GM18873 (cell line): ENCODE measurements around the gene CLEC4F.

Experiments used
- ATAC-seq: cut with Tn5 transposase; IDR thresholded peaks from one replicate; pipeline ENCODE4 v1.9.1; 2021; ENCODE audit warnings: mild to moderate bottlenecking, moderate library complexity, moderate number of reproducible peaks; ENCODE audit not compliant: unreplicated experiment, low FRiP score

The CLEC4F gene

GRCh38 chr2:70820499-70820898, at the start of gene CLEC4F:
Gene CLEC4F (minus strand): TSS chr2:70820599. CDS start chr2:70820523, 76 bp downstream.
- no peak for ATAC-seq

- ATAC-seq = no peak
Observed at GRCh38 chr2:70868970-70869369, 48.6 kb upstream of the CLEC4F start.

- no peak for ATAC-seq
Observed at GRCh38 chr2:70861777-70862625, 41.6 kb upstream of the CLEC4F start.

- ATAC-seq = no peak
Observed at GRCh38 chr2:70855667-70856066, 35.3 kb upstream of the CLEC4F start.

- no peak for ATAC-seq
Observed at GRCh38 chr2:70854411-70854810, 34.0 kb upstream of the CLEC4F start.

GRCh38 chr2:70852824-70853223, 32.4 kb upstream of the CLEC4F start:
- no peak for ATAC-seq

- ATAC-seq = no peak
Observed at GRCh38 chr2:70851704-70852103, 31.3 kb upstream of the CLEC4F start.

GRCh38 chr2:70850925-70851324, 30.5 kb upstream of the CLEC4F start:
- ATAC-seq = no peak

- no peak for ATAC-seq
Observed at GRCh38 chr2:70842401-70842800, 22.0 kb upstream of the CLEC4F start.

GRCh38 chr2:70837980-70838925, 17.9 kb upstream of the CLEC4F start:
- ATAC-seq = no peak

GRCh38 chr2:70835643-70836042, 15.2 kb upstream of the CLEC4F start, which contains the start of gene CD207:
Gene CD207 (minus strand): TSS chr2:70835816. CDS start chr2:70835776, 40 bp downstream.
- ATAC-seq = no peak

GRCh38 chr2:70834881-70835280, 14.5 kb upstream of the CLEC4F start:
- ATAC-seq = no peak

- ATAC-seq = no peak
Observed at GRCh38 chr2:70834106-70834505, 13.7 kb upstream of the CLEC4F start.

- no peak for ATAC-seq
Observed at GRCh38 chr2:70833246-70833645, 12.8 kb upstream of the CLEC4F start.

GRCh38 chr2:70832386-70832785, 12.0 kb upstream of the CLEC4F start:
- ATAC-seq = no peak

- ATAC-seq = no peak
Observed at GRCh38 chr2:70831861-70832260, 11.5 kb upstream of the CLEC4F start.

- ATAC-seq = no peak
Observed at GRCh38 chr2:70830366-70830765, 10.0 kb upstream of the CLEC4F start.

- no peak for ATAC-seq
Observed at GRCh38 chr2:70829916-70830315, 9.5 kb upstream of the CLEC4F start.

GRCh38 chr2:70828914-70829824, 8.8 kb upstream of the CLEC4F start:
- ATAC-seq = no peak

- no peak for ATAC-seq
Observed at GRCh38 chr2:70828115-70828514, 7.7 kb upstream of the CLEC4F start.
